Non-pigmented ciliary epithelial cell (primary cell): Measurements from ENCODE around the gene CAND1.

Source experiments
- DNase-seq: peaks from one replicate; pipeline ENCODE4 v3.0.0-alpha.2; 2010; ENCODE audit warnings: low read depth

CAND1 gene

GRCh38 chr12:67268896-67269632, at the start of gene CAND1:
TSS of gene CAND1 (plus strand) at chr12:67269358. CDS start at chr12:67269718, 360 bp downstream.
- DNase-seq: peak; percentile 95

- no peak for DNase-seq
Observed at GRCh38 chr12:67220065-67220464, 49.1 kb upstream of the CAND1 start.

GRCh38 chr12:67222302-67222701, 46.9 kb upstream of the CAND1 start:
- DNase-seq: no peak

GRCh38 chr12:67223225-67223624, 45.9 kb upstream of the CAND1 start:
- no peak for DNase-seq

- DNase-seq: no peak
Observed at GRCh38 chr12:67237231-67237630, 31.9 kb upstream of the CAND1 start.

- no peak for DNase-seq
Observed at GRCh38 chr12:67239061-67239460, 30.1 kb upstream of the CAND1 start.

- no peak for DNase-seq
Observed at GRCh38 chr12:67241482-67241881, 27.7 kb upstream of the CAND1 start.

GRCh38 chr12:67243260-67243659, 25.9 kb upstream of the CAND1 start:
- no peak for DNase-seq

- DNase-seq: no peak
Observed at GRCh38 chr12:67245571-67245970, 23.6 kb upstream of the CAND1 start.

- DNase-seq: no peak
Observed at GRCh38 chr12:67251012-67251411, 18.1 kb upstream of the CAND1 start.

GRCh38 chr12:67254372-67255026, 14.7 kb upstream of the CAND1 start:
- DNase-seq: no peak

- DNase-seq: no peak
Observed at GRCh38 chr12:67256649-67257048, 12.5 kb upstream of the CAND1 start.

- no peak for DNase-seq
Observed at GRCh38 chr12:67263471-67263870, 5.7 kb upstream of the CAND1 start.

GRCh38 chr12:67268335-67268895, 743 bp upstream of the CAND1 start:
- DNase-seq: peak; percentile 99

GRCh38 chr12:67269633-67270573, 745 bp downstream of the CAND1 start:
- no peak for DNase-seq

GRCh38 chr12:67270622-67271021, 1.5 kb downstream of the CAND1 start:
- DNase-seq: no peak

- no peak for DNase-seq
Observed at GRCh38 chr12:67271976-67272375, 2.8 kb downstream of the CAND1 start.

- DNase-seq: no peak
Observed at GRCh38 chr12:67274186-67274585, 5.0 kb downstream of the CAND1 start.

- DNase-seq: no peak
Observed at GRCh38 chr12:67275380-67275913, 6.3 kb downstream of the CAND1 start.

GRCh38 chr12:67276421-67276820, 7.3 kb downstream of the CAND1 start:
- DNase-seq: no peak

- no peak for DNase-seq
Observed at GRCh38 chr12:67279637-67280036, 10.5 kb downstream of the CAND1 start.

- no peak for DNase-seq
Observed at GRCh38 chr12:67280088-67280487, 10.9 kb downstream of the CAND1 start.
